GM10847 (cell line): Measurements from ENCODE around the gene TMEM72.

ENCODE experiments used
- POLR2A ChIP-seq: IDR thresholded peaks from 2 replicates; pipeline ENCODE4 v1.6.1; 2011; ENCODE audit not compliant: insufficient read length; ENCODE audit errors: extremely low read depth

TMEM72 gene

GRCh38 chr10:44922796-44923545, 11.8 kb downstream of the TMEM72 start:
- TF ChIP-seq POLR2A = no peak

DNA sequence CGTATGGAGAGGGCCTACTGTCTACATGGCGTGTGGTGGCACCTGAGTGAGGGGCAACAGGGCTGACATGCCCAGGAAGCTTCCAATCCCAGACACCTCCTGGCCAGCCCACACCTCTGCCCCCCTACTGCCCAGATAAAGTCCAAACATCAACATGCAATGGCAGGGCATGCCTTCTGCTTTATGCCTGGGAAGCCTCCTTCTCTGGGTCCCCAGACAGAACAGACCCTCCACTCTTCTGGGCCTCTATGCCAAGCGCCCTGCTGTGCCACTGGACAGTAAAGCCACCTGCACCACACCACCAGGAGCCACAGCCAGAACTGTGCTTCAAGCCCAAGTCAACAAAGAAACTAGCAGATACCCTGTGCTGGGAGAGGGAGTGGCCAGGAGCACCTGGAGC, 12.5 kb downstream of the TMEM72 start:
- TF ChIP-seq POLR2A = no peak

DNA sequence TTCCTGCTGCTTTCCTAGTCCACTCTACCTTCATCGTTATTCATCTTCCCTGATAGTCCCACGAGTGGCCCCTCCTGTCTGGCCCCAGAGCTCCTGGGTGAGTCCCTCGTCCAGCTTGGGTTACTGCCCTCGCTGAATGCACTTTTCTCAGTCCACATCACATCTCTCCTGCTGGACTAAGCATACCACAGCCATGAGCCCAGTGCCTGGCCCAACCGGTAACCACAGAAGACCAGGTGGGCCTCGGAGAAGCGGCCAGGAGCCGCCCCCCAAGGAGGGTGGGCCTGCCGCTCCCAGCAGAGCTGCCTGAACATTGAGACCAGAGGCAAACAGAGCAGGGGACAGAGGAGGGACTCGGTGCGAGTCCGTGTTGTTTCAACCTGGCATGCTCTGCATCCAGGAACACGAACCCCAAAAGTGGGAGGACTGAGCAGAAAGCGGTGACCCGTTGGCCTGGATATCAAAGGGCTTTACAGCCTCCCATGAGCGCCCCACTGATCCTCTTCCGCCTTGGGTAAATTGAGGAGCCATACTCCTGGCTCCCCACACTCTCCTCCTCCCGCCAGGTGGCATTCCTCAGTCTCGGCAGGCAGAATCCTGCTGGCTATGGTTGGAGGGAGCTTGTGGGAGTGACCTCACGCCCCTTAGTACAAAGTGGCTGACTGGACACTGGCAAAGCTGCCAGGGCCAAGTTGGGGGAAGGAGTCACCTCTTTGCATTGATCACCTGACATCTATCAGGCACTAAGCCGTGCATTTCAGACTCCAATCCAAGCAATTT, 13.3 kb downstream of the TMEM72 start:
- no peak for TF ChIP-seq POLR2A

DNA sequence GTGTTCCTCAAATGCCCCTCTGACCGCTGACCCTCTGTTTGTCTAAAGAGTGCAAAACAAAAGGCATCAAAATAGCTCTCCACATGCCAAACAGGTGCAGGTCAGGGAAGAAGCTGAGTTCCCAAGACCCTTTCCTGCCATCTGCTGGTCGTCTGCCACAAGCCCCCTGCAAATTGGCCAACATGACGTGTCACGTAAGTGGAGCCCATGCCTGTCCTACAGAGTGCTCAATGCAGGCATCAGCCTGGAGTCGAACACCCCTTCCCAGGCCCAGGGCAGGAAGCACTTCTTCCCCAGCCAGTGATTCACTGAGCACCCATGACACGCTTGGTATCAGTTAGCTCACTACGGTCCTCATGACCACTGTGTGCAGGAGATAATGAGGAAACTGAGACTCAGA, 14.1 kb downstream of the TMEM72 start:
- TF ChIP-seq POLR2A = no peak

- no peak for TF ChIP-seq POLR2A
Observed at GRCh38 chr10:44925811-44926750, 14.9 kb downstream of the TMEM72 start.

- no peak for TF ChIP-seq POLR2A
Observed at GRCh38 chr10:44926751-44927351, 15.7 kb downstream of the TMEM72 start.

DNA sequence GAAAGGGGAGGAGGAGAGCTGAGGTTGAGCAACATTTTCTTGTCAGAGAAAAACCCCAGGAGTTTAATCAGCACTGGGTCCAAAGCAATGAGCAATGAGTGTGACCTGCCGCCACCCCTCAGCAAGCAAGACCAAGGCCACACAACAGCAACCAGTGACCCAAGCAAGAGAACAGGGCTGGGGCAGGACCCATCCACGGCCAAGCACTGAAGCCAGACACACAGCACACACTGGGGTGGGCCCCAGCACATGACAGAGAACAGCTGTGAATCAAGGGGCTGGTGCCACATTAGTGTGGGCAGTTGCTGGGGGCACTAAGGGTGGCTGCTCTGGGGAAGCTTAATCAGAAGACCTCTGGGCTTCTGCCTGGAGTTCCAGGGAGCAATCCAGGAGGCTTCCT, 16.2 kb downstream of the TMEM72 start:
- TF ChIP-seq POLR2A = no peak

DNA sequence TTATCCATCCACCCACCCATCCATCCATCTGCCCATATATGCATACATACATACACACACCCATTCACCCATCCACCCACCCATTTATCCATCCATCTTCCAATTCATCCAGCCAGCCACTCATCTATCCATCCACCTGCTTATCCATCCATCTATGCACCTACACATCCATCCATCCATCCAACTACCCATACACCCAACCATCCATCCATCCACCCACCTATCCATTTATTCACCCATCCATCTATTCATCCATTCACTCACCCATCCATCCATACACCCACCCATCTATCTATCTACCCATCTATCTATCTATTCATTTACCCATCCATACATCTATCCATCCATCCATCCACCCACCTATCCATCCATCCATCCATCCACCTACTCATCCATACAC, 17.3 kb downstream of the TMEM72 start:
- TF ChIP-seq POLR2A = no peak

- no peak for TF ChIP-seq POLR2A
Observed at GRCh38 chr10:44929356-44930255, 18.5 kb downstream of the TMEM72 start.

- no peak for TF ChIP-seq POLR2A
Observed at GRCh38 chr10:44930904-44931620, 19.9 kb downstream of the TMEM72 start.

DNA sequence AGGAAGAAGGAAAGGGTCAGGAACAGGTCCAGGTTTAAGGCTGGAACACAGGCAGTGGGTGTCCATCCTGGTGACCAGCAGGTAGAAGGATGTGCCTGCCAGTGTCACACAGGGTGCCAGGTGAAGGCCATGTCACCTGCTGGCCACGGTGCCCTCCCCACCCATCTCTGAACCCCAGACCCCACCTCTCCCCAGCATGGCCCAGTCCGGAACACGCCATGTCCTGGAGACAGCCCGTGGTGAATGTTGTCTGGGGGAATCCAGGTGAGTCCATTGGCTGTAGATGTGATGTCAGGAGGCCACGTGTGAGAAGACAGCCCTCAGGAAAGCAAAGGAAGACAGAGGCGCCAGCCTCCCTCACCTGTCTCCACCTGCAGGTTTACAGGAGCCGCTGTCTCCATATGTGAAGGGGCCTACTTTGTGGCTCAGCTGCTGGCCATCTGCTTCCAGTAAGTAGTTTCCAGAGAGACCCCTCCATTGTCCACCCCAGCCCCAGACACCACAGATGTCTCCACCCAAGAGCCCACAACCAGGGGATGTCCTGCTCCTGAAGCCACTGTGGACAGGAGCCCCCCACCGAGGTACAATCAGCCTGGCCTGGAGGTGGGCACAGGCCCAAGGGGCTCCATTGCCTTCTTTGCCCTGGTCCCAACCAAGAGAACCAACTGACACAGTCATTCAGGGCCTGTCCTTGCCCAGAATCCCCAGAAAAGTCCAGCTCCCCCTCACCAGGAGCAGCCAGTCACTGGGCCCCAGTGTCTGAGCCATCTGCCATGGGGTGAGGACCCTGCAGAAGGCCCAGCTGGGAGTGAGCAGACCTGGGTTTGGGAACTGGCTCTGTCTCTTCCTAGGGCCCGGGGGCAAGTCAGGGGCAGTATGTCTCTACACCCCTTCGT, 20.7 kb downstream of the TMEM72 start:
- no peak for TF ChIP-seq POLR2A

DNA sequence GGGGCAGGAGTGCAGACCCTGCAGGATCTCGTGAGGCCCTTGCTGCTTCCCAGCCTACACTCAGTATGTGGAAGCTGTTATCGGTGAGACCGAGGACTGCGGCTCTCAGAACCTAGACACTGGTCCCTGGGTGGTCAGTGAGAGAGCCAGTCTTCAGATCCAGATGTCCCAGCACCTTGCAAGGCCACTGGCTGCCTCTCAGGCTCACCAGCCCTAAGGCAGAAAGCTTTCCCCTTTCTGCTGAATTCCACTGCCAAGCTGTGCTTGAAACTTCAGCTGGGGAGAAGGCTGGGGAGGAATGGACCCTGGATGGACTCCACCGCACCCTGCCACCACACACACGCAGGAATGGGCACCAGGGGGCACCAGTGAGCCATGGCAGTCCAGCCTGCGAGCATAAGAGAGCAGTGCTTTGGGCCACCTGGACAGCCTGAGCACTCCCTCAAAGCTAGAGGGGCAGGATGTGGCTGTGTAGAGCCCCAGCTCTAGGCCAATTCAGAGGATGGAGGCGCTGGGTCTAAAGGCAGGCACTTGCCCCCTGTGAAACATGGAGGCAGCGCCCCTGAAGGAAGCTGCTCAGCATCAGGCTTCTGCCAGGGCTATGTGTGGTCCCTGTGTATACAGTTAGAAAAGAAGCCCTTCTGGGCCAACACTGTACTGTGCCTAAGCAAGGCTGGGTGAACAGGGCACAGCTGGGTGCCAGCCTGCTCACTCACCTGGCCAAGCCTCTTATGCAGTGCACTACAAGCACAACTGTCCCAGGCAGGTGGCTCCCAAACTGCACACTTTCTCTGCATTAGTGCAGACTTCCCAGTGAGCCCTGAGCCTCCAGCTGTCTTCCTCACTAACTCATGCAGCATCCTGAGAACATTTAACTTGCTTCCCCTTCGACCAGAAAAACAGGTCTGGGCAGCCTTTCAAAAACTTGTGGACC, 21.6 kb downstream of the TMEM72 start:
- TF ChIP-seq POLR2A = no peak
